K562 (cell line): ENCODE measurements around the gene SERPINH1.

Source experiments
- ARID1B ChIP-seq: fragments of 450-650 bp; IDR thresholded peaks from 2 replicates; pipeline ENCODE4 v1.6.1; 2016; ENCODE audit warnings: antibody characterized with exemption, mild to moderate bottlenecking, inconsistent platforms
- ETV5 ChIP-seq: sonication (generic); formaldehyde crosslinking; IDR thresholded peaks from 2 replicates; pipeline ENCODE4 v1.4.0; 2020; ENCODE audit warnings: low read depth, mild to moderate bottlenecking, missing genetic modification reagents
- EWSR1 ChIP-seq: fragments of 450-650 bp; IDR thresholded peaks from 2 replicates; pipeline ENCODE4 v1.6.1; 2018; ENCODE audit warnings: borderline replicate concordance, mild to moderate bottlenecking, low read depth, moderate library complexity; ENCODE audit not compliant: partially characterized antibody
- HDAC1 ChIP-seq, 2 experiments: fragments of 450-650 bp; IDR thresholded peaks; 2 replicates each; pipeline ENCODE4 v1.6.1; 2016 to 2017; ENCODE audit warnings: inconsistent platforms in 1 of 2, mild to moderate bottlenecking in 1 of 2, moderate library complexity in 1 of 2
- JUNB ChIP-seq: fragments of 450-650 bp; formaldehyde crosslinking; conservative IDR thresholded peaks from 2 replicates; pipeline ENCODE4 v1.4.0; 2020; ENCODE audit warnings: mild to moderate bottlenecking
- JUND ChIP-seq, 2 experiments: IDR thresholded peaks; 2 replicates in 1 of 2; 3 replicates in 1 of 2; pipeline ENCODE4 v1.6.1; 2011; ENCODE audit warnings: borderline replicate concordance in 2 of 2, low read depth in 2 of 2, low read length in 2 of 2, improper control_type of control experiment in 1 of 2, missing biosample characterization in 1 of 2, missing genetic modification characterization in 1 of 2, missing genetic modification reagents in 1 of 2
- RNF2 ChIP-seq: sonication (generic); IDR thresholded peaks from 2 replicates; pipeline ENCODE4 v1.6.1; 2016
- WHSC1 ChIP-seq: IDR thresholded peaks from one replicate; pipeline ENCODE4 v1.6.1; 2012; ENCODE audit warnings: low read length, control low read depth, inconsistent platforms
- ZNF311 ChIP-seq: fragments of 250-450 bp; sonication (Bioruptor Pico); IDR thresholded peaks from 2 replicates; pipeline ENCODE4 v1.4.0; 2020; ENCODE audit warnings: mild to moderate bottlenecking, moderate library complexity
- TF ChIP-seq, protein P1 (sequence below): fragments of 250-450 bp; sonication (Bioruptor Pico); IDR thresholded peaks from 2 replicates; pipeline ENCODE4 v1.5.0; 2020; ENCODE audit warnings: mild to moderate bottlenecking, borderline replicate concordance
- TF ChIP-seq, protein P2 (sequence below): fragments of 450-650 bp; formaldehyde crosslinking; IDR thresholded peaks from 2 replicates; pipeline ENCODE4 v1.4.0; 2022; ENCODE audit warnings: missing genetic modification characterization
- TF ChIP-seq, protein P3 (sequence below): fragments of 250-450 bp; sonication (Bioruptor Pico); IDR thresholded peaks from 2 replicates; pipeline ENCODE4 v1.8.0; 2022; ENCODE audit warnings: moderate library complexity, mild to moderate bottlenecking, inconsistent platforms

- TF ChIP-seq WHSC1 (no peak), ZNF311 (no peak), HDAC1 (IDR thresholded peaks at IDR 0.05) (no peak), JUNB (CRISPR knock-in tag) (no peak), RNF2 (no peak), JUND (IDR thresholded peaks at IDR 0.05; ENCODE audit: borderline replicate concordance, low read depth, low read length) (no peak), JUND (tag; IDR thresholded peaks at IDR 0.05; ENCODE audit: borderline replicate concordance, low read depth, low read length) (no peak), EWSR1 (no peak), ETV5 (CRISPR knock-in tag) (no peak), ARID1B (no peak)
- TF ChIP-seq, protein P1, sequence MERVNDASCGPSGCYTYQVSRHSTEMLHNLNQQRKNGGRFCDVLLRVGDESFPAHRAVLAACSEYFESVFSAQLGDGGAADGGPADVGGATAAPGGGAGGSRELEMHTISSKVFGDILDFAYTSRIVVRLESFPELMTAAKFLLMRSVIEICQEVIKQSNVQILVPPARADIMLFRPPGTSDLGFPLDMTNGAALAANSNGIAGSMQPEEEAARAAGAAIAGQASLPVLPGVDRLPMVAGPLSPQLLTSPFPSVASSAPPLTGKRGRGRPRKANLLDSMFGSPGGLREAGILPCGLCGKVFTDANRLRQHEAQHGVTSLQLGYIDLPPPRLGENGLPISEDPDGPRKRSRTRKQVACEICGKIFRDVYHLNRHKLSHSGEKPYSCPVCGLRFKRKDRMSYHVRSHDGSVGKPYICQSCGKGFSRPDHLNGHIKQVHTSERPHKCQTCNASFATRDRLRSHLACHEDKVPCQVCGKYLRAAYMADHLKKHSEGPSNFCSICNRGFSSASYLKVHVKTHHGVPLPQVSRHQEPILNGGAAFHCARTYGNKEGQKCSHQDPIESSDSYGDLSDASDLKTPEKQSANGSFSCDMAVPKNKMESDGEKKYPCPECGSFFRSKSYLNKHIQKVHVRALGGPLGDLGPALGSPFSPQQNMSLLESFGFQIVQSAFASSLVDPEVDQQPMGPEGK: no peak
- TF ChIP-seq, protein P2, sequence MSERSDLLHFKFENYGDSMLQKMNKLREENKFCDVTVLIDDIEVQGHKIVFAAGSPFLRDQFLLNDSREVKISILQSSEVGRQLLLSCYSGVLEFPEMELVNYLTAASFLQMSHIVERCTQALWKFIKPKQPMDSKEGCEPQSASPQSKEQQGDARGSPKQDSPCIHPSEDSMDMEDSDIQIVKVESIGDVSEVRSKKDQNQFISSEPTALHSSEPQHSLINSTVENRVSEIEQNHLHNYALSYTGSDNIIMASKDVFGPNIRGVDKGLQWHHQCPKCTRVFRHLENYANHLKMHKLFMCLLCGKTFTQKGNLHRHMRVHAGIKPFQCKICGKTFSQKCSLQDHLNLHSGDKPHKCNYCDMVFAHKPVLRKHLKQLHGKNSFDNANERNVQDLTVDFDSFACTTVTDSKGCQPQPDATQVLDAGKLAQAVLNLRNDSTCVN (CRISPR knock-in tag): no peak
- TF ChIP-seq, protein P3, sequence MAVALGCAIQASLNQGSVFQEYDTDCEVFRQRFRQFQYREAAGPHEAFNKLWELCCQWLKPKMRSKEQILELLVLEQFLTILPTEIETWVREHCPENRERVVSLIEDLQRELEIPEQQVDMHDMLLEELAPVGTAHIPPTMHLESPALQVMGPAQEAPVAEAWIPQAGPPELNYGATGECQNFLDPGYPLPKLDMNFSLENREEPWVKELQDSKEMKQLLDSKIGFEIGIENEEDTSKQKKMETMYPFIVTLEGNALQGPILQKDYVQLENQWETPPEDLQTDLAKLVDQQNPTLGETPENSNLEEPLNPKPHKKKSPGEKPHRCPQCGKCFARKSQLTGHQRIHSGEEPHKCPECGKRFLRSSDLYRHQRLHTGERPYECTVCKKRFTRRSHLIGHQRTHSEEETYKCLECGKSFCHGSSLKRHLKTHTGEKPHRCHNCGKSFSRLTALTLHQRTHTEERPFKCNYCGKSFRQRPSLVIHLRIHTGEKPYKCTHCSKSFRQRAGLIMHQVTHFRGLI: no peak
Observed at GRCh38 chr11:75586395-75586794, 24.3 kb downstream of the SERPINH1 start.
